Endothelial cell of umbilical vein (primary cell): ENCODE data around the gene TNKS1BP1. TPM values are rescaled to one million over a fixed set of nuclear protein-coding genes. Genes with fewer than 3 reads are reported as not detected.
"Not testable (repeated sequence)": the region's sequence is repeated elsewhere in the genome, so short reads cannot be mapped to it uniquely, and the experiment has no call there.

Experiments used
- BruUV-seq: library from RNA; stranded (reverse); fragments of 400-500 nt; replicated peaks from 2 replicates; lab custom pipeline; 2021; lab: Mats Ljungman, UMichigan
- CTCF ChIA-PET: fragments of 300-600, 350-600 bp; sonication (Branson Sonifier 250); formaldehyde crosslinking; loops from one replicate; lab custom pipeline; 2021; ENCODE audit warnings: antibody characterized with exemption, inconsistent platforms; lab: Charles Lee
- POLR2A ChIA-PET: fragments of 300-600, 350-600 bp; sonication (Branson Sonifier 250); formaldehyde crosslinking; loops from one replicate; lab custom pipeline; 2021; ENCODE audit warnings: antibody characterized with exemption, inconsistent platforms; lab: Charles Lee
- DNase-seq: peaks from one replicate; pipeline ENCODE4 v3.0.0-alpha.2; 2011; ENCODE audit warnings: low read depth, low spot score
- FAIRE-seq: peaks from 2 replicates; lab custom pipeline; 2011; peaks lifted over from hg19 to GRCh38; lab: Jason Lieb, UNC
- H2AFZ ChIP-seq: 2 replicates; pipeline ENCODE4 v1.6.0; 2012; ENCODE audit warnings: low read depth, low read length, control low read depth, inconsistent platforms
- H3K27ac ChIP-seq: 2 replicates; pipeline ENCODE4 v1.5.1; 2011; ENCODE audit warnings: low read depth, mild to moderate bottlenecking, control low read depth, low read length, moderate library complexity; ENCODE audit not compliant: insufficient read depth
- H3K27me3 ChIP-seq, 2 experiments: 2 replicates each; pipeline versions ENCODE4 v1.6.0 to v1.6.1; 2011; ENCODE audit warnings: low read length in 2 of 2, mixed read lengths in 1 of 2; ENCODE audit not compliant: control insufficient read depth in 2 of 2, insufficient read depth in 2 of 2
- H3K36me3 ChIP-seq, 2 experiments: 2 replicates in 1 of 2; 3 replicates in 1 of 2; pipeline ENCODE4 v1.5.1; 2011; ENCODE audit warnings: low read length in 2 of 2, mild to moderate bottlenecking in 1 of 2, moderate library complexity in 1 of 2; ENCODE audit not compliant: control insufficient read depth in 2 of 2, insufficient read depth in 2 of 2; ENCODE audit errors: extremely low read depth in 1 of 2
- H3K4me1 ChIP-seq: 3 replicates; pipeline ENCODE4 v1.5.1; 2011; ENCODE audit warnings: mild to moderate bottlenecking, low read length; ENCODE audit not compliant: control insufficient read depth, insufficient read depth; ENCODE audit errors: extremely low read depth
- H3K4me2 ChIP-seq: 2 replicates; pipeline ENCODE4 v1.6.1; 2011; ENCODE audit warnings: low read length, control low read depth, mixed read lengths; ENCODE audit not compliant: insufficient read depth
- H3K4me3 ChIP-seq, 3 experiments: fragments of 200-600 bp in 1 of 3; sonication (generic), shearing (Covaris generic) in 1 of 3; replicated peaks in 1 of 3; 2 replicates each; pipeline ENCODE4 v1.5.1; 2011 to 2016; ENCODE audit warnings: control low read depth in 3 of 3, low read length in 3 of 3, mild to moderate bottlenecking in 2 of 3, inconsistent platforms in 1 of 3, low read depth in 1 of 3, moderate library complexity in 1 of 3; ENCODE audit not compliant: insufficient read depth in 1 of 3
- H3K79me2 ChIP-seq: 2 replicates; pipeline ENCODE4 v1.6.0; 2012; ENCODE audit warnings: low read length, inconsistent platforms; ENCODE audit not compliant: control insufficient read depth, insufficient read depth
- H3K9ac ChIP-seq: replicated peaks from 2 replicates; pipeline ENCODE3; 2011; ENCODE audit warnings: low read length, control low read depth; ENCODE audit not compliant: insufficient read depth; ENCODE audit errors: extremely low read depth
- H3K9me1 ChIP-seq: replicated peaks from 3 replicates; pipeline ENCODE4 v1.6.0; 2011; ENCODE audit warnings: mild to moderate bottlenecking, low read length; ENCODE audit not compliant: control insufficient read depth, insufficient read depth; ENCODE audit errors: extremely low read depth
- H3K9me3 ChIP-seq: replicated peaks from 2 replicates; pipeline ENCODE4 v1.5.1; 2012; ENCODE audit warnings: low read length, inconsistent platforms; ENCODE audit not compliant: control insufficient read depth, insufficient read depth
- H4K20me1 ChIP-seq: replicated peaks from 2 replicates; pipeline ENCODE3; 2011; ENCODE audit warnings: mild to moderate bottlenecking, low read length; ENCODE audit not compliant: control insufficient read depth, insufficient read depth; ENCODE audit errors: extremely low read depth
- CTCF ChIP-seq, 2 donors: IDR thresholded peaks; 1 replicate in 1 of 2; 2 replicates in 1 of 2; pipeline ENCODE4 v1.5.1; 2011; ENCODE audit warnings: low read length in 2 of 2, mild to moderate bottlenecking in 2 of 2, moderate library complexity in 2 of 2, control low read depth in 1 of 2, inconsistent platforms in 1 of 2, low read depth in 1 of 2; ENCODE audit not compliant: insufficient read depth in 1 of 2; ENCODE audit errors: extremely low read depth in 1 of 2
- EZH2 ChIP-seq: IDR thresholded peaks from 2 replicates; pipeline ENCODE4 v1.6.1; 2012; ENCODE audit warnings: borderline replicate concordance, low read depth, mild to moderate bottlenecking, moderate library complexity, low read length, inconsistent platforms; ENCODE audit not compliant: severe bottlenecking
- FOS ChIP-seq: IDR thresholded peaks from 2 replicates; pipeline ENCODE4 v1.6.1; 2011; ENCODE audit warnings: mild to moderate bottlenecking, low read length, moderate library complexity, borderline replicate concordance; ENCODE audit not compliant: insufficient read depth
- GATA2 ChIP-seq: IDR thresholded peaks from 2 replicates; pipeline ENCODE4 v1.7.0; 2011; ENCODE audit warnings: low read depth, mild to moderate bottlenecking, moderate library complexity, mixed read lengths, low read length; ENCODE audit not compliant: insufficient read length, insufficient read depth
- JUN ChIP-seq: IDR thresholded peaks from 2 replicates; pipeline ENCODE4 v1.6.1; 2011; ENCODE audit warnings: borderline replicate concordance, low read depth; ENCODE audit not compliant: insufficient read length, insufficient read depth
- MAX ChIP-seq: IDR thresholded peaks from 2 replicates; pipeline ENCODE4 v1.6.1; 2011; ENCODE audit not compliant: insufficient read depth, insufficient read length
- MYC ChIP-seq: IDR thresholded peaks from one replicate; pipeline ENCODE4 v1.6.1; 2011; ENCODE audit warnings: mild to moderate bottlenecking, low read depth, low read length
- POLR2A ChIP-seq: IDR thresholded peaks from 2 replicates; pipeline ENCODE4 v1.6.1; 2012; ENCODE audit warnings: low read depth, mild to moderate bottlenecking, control low read depth, low read length
- POLR2AphosphoS5 ChIP-seq: IDR thresholded peaks from 2 replicates; pipeline ENCODE4 v1.6.1; 2012; ENCODE audit warnings: low read depth, mild to moderate bottlenecking, control low read depth, low read length, moderate library complexity; ENCODE audit not compliant: insufficient read depth
- dilution Hi-C: fragments of 300-500 bp; cut with MboI; formaldehyde crosslinking; loops from one replicate; pipeline ENCODE4 v1.15.0; 2019; ENCODE audit warnings: low sequenced_read_pairs; ENCODE audit not compliant: extremely low pct_ligation_motif_present
- intact Hi-C: fragments of 100-400 bp; cut with micrococcal nuclease; formaldehyde crosslinking; loops from one replicate; pipeline ENCODE4 v1.10.0; 2022
- polyA plus RNA-seq, 4 experiments: library from polyadenylated mRNA; depleted of rRNA in 3 of 4; stranded (reverse) in 3 of 4; unstranded in 1 of 4; fragments of >200 nt; gene quantifications; 2 replicates each; pipeline versions ENCODE4 v1.2.1 to v1.2.3, GENCODE V29; 2011 to 2012; ENCODE audit warnings: missing spikeins in 1 of 4
- total RNA-seq: library from RNA; stranded (reverse); gene quantifications from 2 replicates; pipeline ENCODE4 v1.2.3, GENCODE V29; 2021

Gene TNKS1BP1
- total and polyA plus RNA-seq, 2 donors (not counting 3 experiments of a cell fraction or from before 2014, with no cell fraction given): 54.6 to 111 TPM

GRCh38 chr11:57336856-57337255, 12.1 kb upstream of the TNKS1BP1 start:
- DNase-seq, H2AFZ ChIP-seq, H3K9me1 ChIP-seq, H3K27me3 ChIP-seq, H4K20me1 ChIP-seq, H3K9ac ChIP-seq, FAIRE-seq, H3K27ac ChIP-seq, dilution Hi-C loops, H3K9me3 ChIP-seq, BruUV-seq, H3K4me2 ChIP-seq, H3K4me3 ChIP-seq: not testable (repeated sequence)
- H3K79me2 ChIP-seq: peaks cover 28% of the 10 kb centered on the region
- intact Hi-C loops: loop anchor here (5.0 kb wide), 1 partner anchor 330 kb away; the partner anchor contains the start of gene ZDHHC5
- CTCF ChIA-PET: interaction anchor here (0.8 to 1.6 kb wide), 2 partner anchors 9 kb away, joined by 3 to 10 read pairs; no protein-coding TSS in a partner anchor
- POLR2A ChIA-PET: interaction anchor here (0.6 kb wide), 1 partner anchor 203 kb away, joined by 4 read pairs; no protein-coding TSS in a partner anchor
- peaks cover 8 to 11% of the 10 kb centered on the region in 2 experiments for H3K36me3 ChIP-seq
- H3K4me1 ChIP-seq: peaks cover 17% of the 10 kb centered on the region

GRCh38 chr11:57336111-57336666, 11.4 kb upstream of the TNKS1BP1 start:
- POLR2A ChIA-PET: interaction anchor here (0.9 to 1.1 kb wide), 4 partner anchors 10 to 63 kb away, joined by 3 to 4 read pairs (median 3); no protein-coding TSS in a partner anchor
- Histone ChIP-seq H2AFZ (peak overlapping the region; percentile 83), H3K9me1 (no peaks in the 10 kb centered on the region), H4K20me1 (no peaks in the 10 kb centered on the region), H3K4me3 (peak overlapping the region in 2 of 3 experiments; percentile 55 to 58), H3K27me3 (peaks cover 4 to 9% of the 10 kb centered on the region in 2 experiments), H3K79me2 (peaks cover 28% of the 10 kb centered on the region), H3K27ac (peak overlapping the region; percentile 47), H3K4me2 (peak overlapping the region; percentile 79), H3K9ac (peak overlapping the region; percentile 85), H3K4me1 (peaks cover 17% of the 10 kb centered on the region), H3K9me3 (no peaks in the 10 kb centered on the region), H3K36me3 (peaks cover 11 to 16% of the 10 kb centered on the region in 2 experiments)
- CTCF ChIA-PET: interaction anchor here (0.9 to 1.6 kb wide), 9 partner anchors 10 to 495 kb away, joined by 3 to 10 read pairs (median 5); no protein-coding TSS in a partner anchor
- dilution Hi-C loops: no loop called here
- FAIRE-seq (no peak), DNase-seq (no peak)
- intact Hi-C loops: loop anchor here (5.0 kb wide), 1 partner anchor 331 kb away; the partner anchor contains the start of gene ZDHHC5
- BruUV-seq: TSS peak; percentile 94
- TF ChIP-seq FOS (no peak), POLR2AphosphoS5 (no peak), POLR2A (no peak), GATA2 (no peak), EZH2 (no peak), MAX (no peak), CTCF (IDR thresholded peaks at IDR 0.05; ENCODE audit: extremely low read depth in 1 of 2, insufficient read depth in 1 of 2, low read depth in 1 of 2, low read length in 2 of 2) (no peak), JUN (no peak), MYC (no peak)
